KG1 (cell line): Measurements from ENCODE around the gene ZNF573.
"Not testable (repeated sequence)": the region's sequence is repeated elsewhere in the genome, so short reads cannot be mapped to it uniquely, and the experiment has no call there.

Source experiments
- DNase-seq: peaks from one replicate; lab custom pipeline; 2025; lab: John Stamatoyannopoulos, UW

ZNF573 gene

DNA sequence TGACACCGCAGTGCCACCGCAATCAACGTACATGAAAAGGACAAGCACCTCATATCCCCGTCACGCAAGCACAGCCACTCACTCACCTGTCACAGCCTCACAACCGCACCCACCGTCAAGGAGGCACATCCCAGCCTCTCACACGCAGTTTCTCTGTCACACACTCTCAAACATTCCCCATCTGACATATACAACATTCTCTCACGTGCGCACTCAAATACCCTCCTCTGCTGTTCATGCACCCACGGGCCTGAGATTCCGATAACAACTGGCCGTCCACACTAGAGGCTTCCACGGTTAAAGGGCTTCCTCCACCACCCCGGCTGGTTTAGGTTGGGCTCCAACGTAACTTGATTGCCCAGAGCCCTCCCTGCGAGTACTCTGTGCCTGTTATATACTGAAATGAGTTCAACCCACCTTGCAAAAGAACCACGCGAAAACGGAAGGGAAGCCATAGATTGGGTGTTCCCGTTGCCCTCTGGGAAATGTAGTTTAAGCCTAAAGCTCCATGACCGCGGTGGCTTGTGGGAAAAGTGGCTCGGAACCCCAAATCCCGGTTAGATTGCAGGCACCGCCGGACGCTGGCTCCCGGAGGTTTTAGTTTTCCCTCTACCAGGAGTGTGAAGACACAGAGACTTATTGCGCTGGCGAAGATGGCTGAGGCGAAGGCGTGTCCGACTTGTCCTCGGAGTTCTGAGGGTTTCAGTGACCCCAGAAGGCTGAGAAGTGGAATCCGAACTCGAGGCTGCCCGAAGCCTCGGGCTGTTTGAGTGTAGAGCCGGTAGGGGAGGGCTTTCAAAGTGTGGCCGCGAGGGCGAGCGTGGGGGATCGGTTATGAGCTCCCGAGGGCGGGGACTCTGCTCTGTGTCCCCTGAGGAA, at the start of gene ZNF573:
Gene ZNF573, minus strand, starts transcription at position 460 of the 879 bp plus-strand sequence. CDS start 5,857 bp downstream, outside the sequence.
- DNase-seq: peak; percentile 86

DNA sequence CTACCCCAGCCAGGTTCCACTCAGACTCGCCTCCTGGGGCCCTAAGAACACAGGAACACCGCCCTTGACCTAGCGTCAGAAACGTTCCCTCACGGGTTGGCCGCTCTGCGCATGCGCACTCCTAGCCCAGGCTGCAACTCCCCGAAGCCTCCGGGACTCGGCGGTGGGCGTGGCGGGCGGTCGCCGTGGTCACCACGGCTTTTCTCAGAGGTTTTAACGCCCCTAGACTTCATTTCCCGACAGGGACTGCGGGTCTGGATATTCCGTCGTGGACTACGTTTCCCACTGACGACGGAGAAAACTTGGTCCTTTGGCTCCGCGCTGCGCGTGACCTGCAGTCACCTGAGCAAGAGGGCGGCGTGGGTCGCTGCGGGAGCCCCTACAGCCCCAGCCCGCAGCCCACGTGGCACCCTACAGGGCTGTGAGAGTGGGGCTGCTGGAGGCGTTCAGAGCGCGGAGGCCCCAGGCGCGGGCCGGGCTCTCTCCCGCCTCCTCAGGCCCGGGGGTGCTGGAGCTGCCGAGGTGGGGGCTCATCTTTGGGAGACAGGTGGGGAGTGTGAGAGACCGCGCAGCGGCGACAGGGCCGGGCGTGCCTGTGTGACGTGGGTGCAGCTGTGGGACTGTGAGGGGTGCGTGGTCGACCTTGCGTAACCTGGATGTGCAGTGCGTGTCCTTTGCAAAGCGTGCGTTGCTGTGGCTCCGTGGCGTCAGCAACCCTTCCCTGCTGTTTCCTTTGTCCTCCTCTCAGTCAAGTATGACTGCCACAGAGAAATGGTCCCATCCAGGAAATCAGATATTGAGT, 38.0 kb upstream of the ZNF573 start:
- no peak for DNase-seq

GRCh38 chr19:37815611-37816010, 36.2 kb upstream of the ZNF573 start:
- DNase-seq: not testable (repeated sequence)

DNA sequence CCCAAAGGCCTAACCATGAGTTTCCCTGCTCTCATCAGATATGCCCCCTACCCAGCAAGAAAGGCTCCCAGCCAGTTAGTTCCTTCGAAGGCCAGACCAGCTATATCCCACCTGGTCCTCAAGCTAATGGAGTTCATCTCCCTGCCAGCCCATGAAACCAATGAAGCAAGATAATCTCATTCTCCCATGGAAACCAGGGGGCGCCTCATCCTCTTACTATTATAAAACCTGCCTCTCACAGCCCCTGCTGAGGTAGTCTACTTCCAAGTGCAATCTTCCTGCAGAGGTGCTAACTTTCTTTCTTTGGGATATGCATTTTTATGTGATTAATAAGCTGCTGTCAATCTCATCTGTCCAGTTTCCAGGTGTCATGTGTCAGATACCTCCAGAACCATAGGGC, 34.0 kb upstream of the ZNF573 start:
- no peak for DNase-seq

DNA sequence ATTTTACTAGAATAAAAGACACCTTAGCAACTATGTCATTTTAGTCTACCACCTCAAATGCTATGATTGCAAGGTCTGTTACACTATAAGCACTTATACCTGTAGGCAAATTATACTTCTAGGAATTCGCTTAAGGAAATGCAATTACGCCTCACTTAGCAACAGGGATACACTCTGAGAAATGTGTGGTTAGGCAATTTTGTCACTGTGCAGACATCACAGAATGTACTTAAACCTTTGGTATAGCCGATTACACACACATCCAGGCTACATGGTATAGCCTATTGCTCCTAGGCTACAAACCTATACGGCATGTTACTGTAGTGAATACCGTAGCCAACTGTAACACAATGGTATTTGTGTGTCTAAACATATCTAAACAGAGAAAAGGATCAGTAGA, 30.0 kb upstream of the ZNF573 start:
- no peak for DNase-seq

- no peak for DNase-seq
Observed at GRCh38 chr19:37803249-37803840, 24.0 kb upstream of the ZNF573 start.

GRCh38 chr19:37790244-37790925, 11.0 kb upstream of the ZNF573 start:
- no peak for DNase-seq

DNA sequence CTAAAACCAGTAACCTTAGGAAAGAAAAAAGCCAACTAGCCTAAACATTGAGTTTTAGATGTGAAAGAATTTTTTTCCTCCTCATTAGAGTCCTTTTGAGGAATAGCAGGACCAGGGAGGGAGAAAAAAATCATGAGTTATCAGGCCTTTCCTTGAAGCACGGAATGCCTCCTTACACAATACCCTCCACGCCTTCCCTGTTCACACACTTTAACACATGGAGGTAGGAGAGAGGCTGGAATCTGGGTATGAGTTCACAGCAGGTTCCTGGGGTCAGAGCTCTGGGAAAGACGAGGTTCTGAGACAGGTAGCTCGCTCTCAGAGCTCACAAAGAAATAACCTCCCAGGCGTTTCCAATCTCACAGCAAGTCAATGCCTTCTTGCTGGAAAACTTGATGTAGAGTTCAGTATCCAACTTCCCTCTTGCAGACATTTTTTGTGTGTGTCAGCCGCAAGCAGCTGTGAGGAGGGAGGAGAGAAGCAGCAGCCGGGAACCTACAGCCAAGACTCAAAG, 716 bp downstream of the ZNF573 start:
- no peak for DNase-seq

GRCh38 chr19:37770985-37771384, 8.4 kb downstream of the ZNF573 start:
- no peak for DNase-seq

- DNase-seq: no peak
Observed at GRCh38 chr19:37763488-37763887, 15.9 kb downstream of the ZNF573 start.

- DNase-seq: not testable (repeated sequence)
Observed at GRCh38 chr19:37757683-37758082, 21.7 kb downstream of the ZNF573 start.

GRCh38 chr19:37738371-37738770, 41.0 kb downstream of the ZNF573 start:
- no peak for DNase-seq

DNA sequence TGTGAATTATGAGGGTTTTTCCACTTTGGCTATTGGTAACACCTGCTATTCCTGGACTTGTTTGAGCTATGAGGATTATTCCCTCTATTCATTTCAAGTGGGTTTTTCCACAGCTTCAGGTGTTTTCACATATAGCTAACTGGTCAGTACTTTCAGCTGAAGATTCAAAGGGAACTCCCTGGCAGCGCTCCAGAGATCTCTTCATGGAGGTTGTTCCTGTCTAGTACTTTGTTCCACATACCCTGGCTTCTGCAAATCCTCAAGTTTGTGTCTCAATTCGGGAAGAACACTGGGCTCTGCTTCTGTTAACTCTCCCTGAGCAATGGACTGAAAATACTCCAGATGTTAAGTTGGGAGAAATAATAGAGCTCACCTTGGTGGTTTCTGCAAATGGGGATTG, 54.2 kb downstream of the ZNF573 start:
- DNase-seq: no peak

DNA sequence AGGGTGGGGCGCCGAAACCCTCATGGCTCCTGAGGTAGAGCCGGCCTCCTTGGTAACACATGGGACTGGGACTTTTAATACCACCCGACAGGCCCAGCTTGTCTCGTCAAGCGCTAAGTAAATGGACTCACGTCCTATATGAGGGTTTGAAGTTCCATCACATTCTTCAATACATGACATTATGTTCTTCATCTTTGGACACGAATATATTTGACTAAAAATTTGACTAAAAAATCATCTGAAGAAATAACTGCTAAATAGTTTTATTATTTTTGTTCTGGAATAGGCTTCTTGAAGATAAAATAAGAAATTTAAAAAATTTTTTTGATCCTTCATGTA, 59.5 kb downstream of the ZNF573 start:
- peak; percentile 49 for DNase-seq

- peak; percentile 58 for DNase-seq
Observed at GRCh38 chr19:37719111-37719926, 60.1 kb downstream of the ZNF573 start, which contains the start of gene ZNF607. Gene ZNF607 (minus strand): TSS chr19:37719761. CDS start chr19:37711618, 8,143 bp downstream.

DNA sequence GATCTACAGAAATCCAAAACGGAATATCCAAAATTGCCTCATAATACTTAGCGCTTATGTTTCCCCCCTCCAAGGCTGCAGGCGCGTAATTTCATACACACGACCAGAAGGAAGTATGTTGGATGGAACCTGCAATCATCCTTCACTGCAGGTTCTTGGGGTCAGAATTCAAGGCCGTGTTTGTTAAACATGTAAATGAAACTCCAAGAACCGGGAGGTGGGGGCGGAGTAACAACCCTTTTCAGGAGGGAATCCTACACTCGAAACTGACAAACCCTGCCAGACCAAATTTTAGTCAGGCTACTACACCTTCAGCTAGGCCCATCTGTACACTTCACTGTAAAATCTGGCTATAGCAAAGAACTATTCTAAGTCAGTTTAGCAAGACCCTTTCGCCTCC, 61.1 kb downstream of the ZNF573 start:
- DNase-seq: no peak

DNA sequence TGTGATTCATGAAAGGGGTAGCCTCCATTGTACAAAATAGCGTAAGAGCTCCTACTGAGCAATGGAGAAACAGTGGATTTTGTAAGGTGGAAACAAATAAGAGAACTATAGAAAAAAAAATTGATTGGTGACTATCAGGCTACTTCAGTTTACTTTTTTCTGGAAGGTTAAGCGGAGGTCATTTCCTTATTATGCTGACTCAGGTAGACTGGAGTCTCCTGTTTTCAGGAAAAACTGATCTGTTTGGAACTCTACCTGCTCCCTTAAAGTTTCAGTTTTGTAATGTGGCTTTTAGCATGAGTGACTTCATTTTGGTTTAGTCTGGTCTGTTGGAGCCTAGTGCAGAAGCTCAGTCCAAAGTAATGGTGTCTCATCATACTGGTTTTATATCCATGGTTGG, 63.2 kb downstream of the ZNF573 start:
- no peak for DNase-seq

GRCh38 chr19:37706052-37706605, 73.3 kb downstream of the ZNF573 start:
- DNase-seq: no peak

- no peak for DNase-seq
Observed at GRCh38 chr19:37699057-37699456, 80.3 kb downstream of the ZNF573 start.

DNA sequence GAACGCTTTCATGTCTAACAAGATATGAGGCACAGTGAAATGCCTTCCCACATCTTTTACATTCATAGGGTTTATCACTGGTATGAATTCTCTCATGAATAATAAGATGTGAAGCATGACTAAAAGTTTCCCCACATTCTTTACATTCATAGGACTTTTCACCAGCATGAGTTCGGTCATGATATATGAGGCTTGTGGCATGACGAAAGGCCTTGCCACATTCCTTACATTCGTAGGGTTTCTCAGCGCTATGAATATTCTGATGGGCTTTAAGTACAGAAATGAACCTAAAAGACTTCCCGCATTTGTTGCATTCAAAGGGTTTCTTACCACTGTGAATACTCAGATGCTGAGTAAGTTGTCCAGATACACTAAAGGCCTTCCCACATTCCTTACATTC, 81.2 kb downstream of the ZNF573 start:
- DNase-seq: no peak
